Neural progenitor cell (in vitro differentiated cells): Measurements from ENCODE around the gene KASH5. TPM values are rescaled to one million over a fixed set of nuclear protein-coding genes. Genes with fewer than 3 reads are reported as not detected.

Experiments used
- DNase-seq: peaks from one replicate; pipeline ENCODE4 v3.0.0-alpha.2; 2016; ENCODE audit warnings: low spot score
- H2AFZ ChIP-seq: fragments of 200-600 bp; sonication (generic); replicated peaks from 2 replicates; pipeline ENCODE4 v1.6.1; 2016; ENCODE audit warnings: antibody characterized with exemption
- H3F3A ChIP-seq: fragments of 200-600 bp; sonication (generic); 2 replicates; pipeline ENCODE4 v1.6.1; 2016; ENCODE audit warnings: antibody characterized with exemption, low read depth
- H3K27ac ChIP-seq: fragments of 200-600 bp; sonication (generic); 2 replicates; pipeline ENCODE4 v1.5.1; 2016; ENCODE audit warnings: mild to moderate bottlenecking
- H3K27me3 ChIP-seq: fragments of 200-600 bp; sonication (generic); 2 replicates; pipeline ENCODE4 v1.6.1; 2016; ENCODE audit warnings: mild to moderate bottlenecking, moderate library complexity
- H3K36me3 ChIP-seq: fragments of 200-600 bp; sonication (generic); 2 replicates; pipeline ENCODE4 v1.5.1; 2016
- H3K4me1 ChIP-seq: fragments of 200-600 bp; sonication (generic); 2 replicates; pipeline ENCODE4 v1.6.1; 2016; ENCODE audit warnings: mixed run types
- H3K4me2 ChIP-seq: fragments of 200-600 bp; sonication (generic); 2 replicates; pipeline ENCODE4 v1.6.1; 2016
- H3K4me3 ChIP-seq: fragments of 200-600 bp; sonication (generic); 2 replicates; pipeline ENCODE4 v1.5.1; 2016
- H3K79me2 ChIP-seq: fragments of 200-600 bp; sonication (generic); 2 replicates; pipeline ENCODE4 v1.6.1; 2016; ENCODE audit warnings: low read depth
- H3K9ac ChIP-seq: fragments of 200-600 bp; sonication (generic); 2 replicates; pipeline ENCODE4 v1.6.1; 2016
- H3K9me3 ChIP-seq: fragments of 200-600 bp; sonication (generic); 2 replicates; pipeline ENCODE4 v1.5.1; 2016; ENCODE audit warnings: low read depth
- H4K20me1 ChIP-seq: fragments of 200-600 bp; sonication (generic); 2 replicates; pipeline ENCODE4 v1.6.1; 2016; ENCODE audit warnings: low read depth
- H3K27ac Mint-ChIP-seq: 3 replicates; pipeline ENCODE4 v1.8.0; 2021; ENCODE audit warnings: mixed read lengths
- H3K27me3 Mint-ChIP-seq: 2 replicates; pipeline ENCODE4 v1.8.0; 2022; ENCODE audit warnings: low read depth, mild to moderate bottlenecking, inconsistent platforms, moderate library complexity, mixed read lengths; ENCODE audit not compliant: insufficient read depth
- H3K36me3 Mint-ChIP-seq: 3 replicates; pipeline ENCODE4 v1.8.0; 2021; ENCODE audit warnings: mixed read lengths
- H3K4me1 Mint-ChIP-seq: 3 replicates; pipeline ENCODE4 v1.8.0; 2021; ENCODE audit warnings: mixed read lengths
- H3K4me3 Mint-ChIP-seq: 3 replicates; pipeline ENCODE4 v1.8.0; 2021; ENCODE audit warnings: mild to moderate bottlenecking, moderate library complexity, mixed read lengths
- H3K9me3 Mint-ChIP-seq: 3 replicates; pipeline ENCODE4 v1.8.0; 2020; ENCODE audit warnings: mixed read lengths
- CTCF ChIP-seq: fragments of 200-600 bp; sonication (generic); IDR thresholded peaks from 2 replicates; pipeline ENCODE4 v1.5.1; 2017; ENCODE audit warnings: antibody characterized with exemption, mild to moderate bottlenecking
- EZH2 ChIP-seq: fragments of 200-600 bp; sonication (generic); IDR thresholded peaks from 2 replicates; pipeline ENCODE4 v1.6.1; 2017; ENCODE audit warnings: antibody characterized with exemption, mild to moderate bottlenecking, moderate library complexity
- EZH2phosphoT487 ChIP-seq: fragments of 200-600 bp; sonication (generic); IDR thresholded peaks from 2 replicates; pipeline ENCODE4 v1.6.1; 2017; ENCODE audit warnings: antibody characterized with exemption
- total RNA-seq: library from RNA; depleted of rRNA; stranded (reverse); fragments of >200 nt; gene quantifications from 2 replicates; pipeline ENCODE4 v1.2.3, GENCODE V29; 2015; ENCODE audit warnings: low replicate concordance

The KASH5 gene
- total RNA-seq, 1 donor from 2014 or later = not detected

- no peaks in the 10 kb centered on the region for H3K36me3 Mint-ChIP-seq
- peak overlapping the region; percentile 87 for H3K4me3 Mint-ChIP-seq
- H3K27me3 Mint-ChIP-seq = peaks cover 67% of the 10 kb centered on the region
- Histone ChIP-seq H3K27ac (no peak overlapping the region), H3K4me3 (peak overlapping the region; percentile 50), H3K36me3 (no peaks in the 10 kb centered on the region), H3K9me3 (no peaks in the 10 kb centered on the region), H3F3A (peaks cover 67% of the 10 kb centered on the region), H3K27me3 (peaks cover 96% of the 10 kb centered on the region), H3K4me1 (peaks cover 40% of the 10 kb centered on the region), H3K9ac (no peak overlapping the region), H2AFZ (peak overlapping the region; percentile 30), H3K79me2 (no peaks in the 10 kb centered on the region), H3K4me2 (peak overlapping the region; percentile 93), H4K20me1 (no peaks in the 10 kb centered on the region)
- peak; percentile 80 for DNase-seq
- TF ChIP-seq CTCF (no peak), EZH2phosphoT487 (no peak), EZH2 (peak; percentile 56)
- peaks cover 58% of the 10 kb centered on the region for H3K4me1 Mint-ChIP-seq
- H3K27ac Mint-ChIP-seq = peak overlapping the region; percentile 46
- H3K9me3 Mint-ChIP-seq = peaks cover 14% of the 10 kb centered on the region
These were observed 40.0 kb downstream of the KASH5 start for GRCh38 chr19:49427855-49428546.

GRCh38 chr19:49428547-49429451 lies 40.8 kb downstream of the KASH5 start:
- Histone ChIP-seq H3F3A (peaks cover 60% of the 10 kb centered on the region), H3K27ac (no peak overlapping the region), H3K79me2 (no peaks in the 10 kb centered on the region), H3K27me3 (peaks cover 96% of the 10 kb centered on the region), H3K4me2 (peak overlapping the region; percentile 93), H3K4me1 (peaks cover 32% of the 10 kb centered on the region), H3K9me3 (no peaks in the 10 kb centered on the region), H3K9ac (no peak overlapping the region), H3K36me3 (no peaks in the 10 kb centered on the region), H2AFZ (peak overlapping the region; percentile 30), H3K4me3 (peak overlapping the region; percentile 50), H4K20me1 (no peaks in the 10 kb centered on the region)
- Mint-ChIP-seq H3K4me3 (peak overlapping the region; percentile 87), H3K36me3 (peaks cover 2% of the 10 kb centered on the region), H3K27ac (peak overlapping the region; percentile 46), H3K27me3 (peaks cover 67% of the 10 kb centered on the region), H3K9me3 (peaks cover 17% of the 10 kb centered on the region), H3K4me1 (peaks cover 54% of the 10 kb centered on the region)
- TF ChIP-seq EZH2 (no peak), EZH2phosphoT487 (no peak), CTCF (no peak)
- DNase-seq = peak; percentile 62

- TF ChIP-seq EZH2 = no peak
- no peak for TF ChIP-seq CTCF
- TF ChIP-seq EZH2phosphoT487 = no peak
- Mint-ChIP-seq H3K27me3 (peaks cover 62% of the 10 kb centered on the region), H3K36me3 (peaks cover 2% of the 10 kb centered on the region), H3K27ac (no peak overlapping the region), H3K4me1 (peaks cover 51% of the 10 kb centered on the region), H3K4me3 (peak overlapping the region; percentile 74), H3K9me3 (peaks cover 17% of the 10 kb centered on the region)
- H3K4me3 ChIP-seq = no peak overlapping the region
- no peak overlapping the region for H3K27ac ChIP-seq
- peak overlapping the region; percentile 93 for H3K4me2 ChIP-seq
- H3K27me3 ChIP-seq = peaks cover 96% of the 10 kb centered on the region
- H2AFZ ChIP-seq = no peak overlapping the region
- H3K9ac ChIP-seq = no peak overlapping the region
- H3K9me3 ChIP-seq = no peaks in the 10 kb centered on the region
- no peaks in the 10 kb centered on the region for H3K36me3 ChIP-seq
- H3K79me2 ChIP-seq = no peaks in the 10 kb centered on the region
- no peak for DNase-seq
- peaks cover 30% of the 10 kb centered on the region for H3K4me1 ChIP-seq
- H3F3A ChIP-seq = peaks cover 62% of the 10 kb centered on the region
- H4K20me1 ChIP-seq = no peaks in the 10 kb centered on the region
These were observed 42.2 kb downstream of the KASH5 start for GRCh38 chr19:49430172-49430677.
